SU-DHL-6 (cell line): ENCODE results near the gene ACAD10.
"Not testable (repeated sequence)": the region's sequence is repeated elsewhere in the genome, so short reads cannot be mapped to it uniquely, and the experiment has no call there.

Experiments used
- H2AFZ ChIP-seq: fragments of 200-600 bp; sonication (generic); 2 replicates; pipeline ENCODE4 v1.6.1; 2014; ENCODE audit warnings: low read depth, mild to moderate bottlenecking, moderate library complexity, mixed read lengths, antibody characterized with exemption, low read length; ENCODE audit not compliant: severe bottlenecking
- H3F3A ChIP-seq: fragments of 200-600 bp; shearing (Covaris generic); 2 replicates; pipeline ENCODE4 v1.6.0; 2016; ENCODE audit warnings: antibody characterized with exemption, mild to moderate bottlenecking; ENCODE audit not compliant: insufficient read depth
- H3K27ac ChIP-seq: fragments of 200-600 bp; sonication (generic); 2 replicates; pipeline ENCODE4 v1.5.1; 2016; ENCODE audit warnings: low read depth, mild to moderate bottlenecking, low read length, moderate library complexity, mixed read lengths
- H3K27me3 ChIP-seq: fragments of 200-600 bp; sonication (generic), shearing (Covaris generic); 2 replicates; pipeline ENCODE4 v1.6.0; 2014; ENCODE audit warnings: mild to moderate bottlenecking, low read length
- H3K36me3 ChIP-seq: fragments of 200-600 bp; sonication (generic); 2 replicates; pipeline ENCODE4 v1.6.1; 2014; ENCODE audit warnings: mild to moderate bottlenecking, low read length, mixed read lengths
- H3K4me2 ChIP-seq: fragments of 300-600, 200-600 bp; shearing (Covaris generic), sonication (generic); 2 replicates; pipeline ENCODE4 v1.6.0; 2014; ENCODE audit warnings: low read length, low read depth, mild to moderate bottlenecking; ENCODE audit not compliant: poor library complexity, severe bottlenecking
- H3K4me3 ChIP-seq: fragments of 200-600 bp; sonication (generic); 2 replicates; pipeline ENCODE4 v1.5.1; 2014; ENCODE audit warnings: antibody characterized with exemption, low read length, mild to moderate bottlenecking, mixed read lengths; ENCODE audit not compliant: insufficient read depth, poor library complexity, severe bottlenecking
- H3K79me2 ChIP-seq: fragments of 200-600 bp; sonication (generic); 2 replicates; pipeline ENCODE4 v1.6.1; 2014; ENCODE audit warnings: mild to moderate bottlenecking, low read length, moderate library complexity; ENCODE audit not compliant: insufficient read depth
- H3K9ac ChIP-seq: fragments of 200-600 bp; sonication (generic); 2 replicates; pipeline ENCODE4 v1.7.0; 2014; ENCODE audit warnings: mild to moderate bottlenecking, low read length
- H3K9me2 ChIP-seq: fragments of 200-600 bp; sonication (generic); replicated peaks from 2 replicates; pipeline ENCODE4 v1.6.1; 2014; ENCODE audit warnings: low read length; ENCODE audit not compliant: insufficient read depth
- H3K9me3 ChIP-seq: fragments of 200-600 bp; sonication (generic); 2 replicates; pipeline ENCODE4 v1.6.1; 2014; ENCODE audit warnings: low read length, mixed read lengths; ENCODE audit not compliant: insufficient read depth
- H4K20me1 ChIP-seq: fragments of 200-600 bp; sonication (generic); 2 replicates; pipeline ENCODE4 v1.6.1; 2014; ENCODE audit warnings: low read depth, mild to moderate bottlenecking, antibody characterized with exemption, low read length, moderate library complexity, mixed read lengths
- EZH2phosphoT487 ChIP-seq: fragments of 200-600 bp; sonication (generic), shearing (Covaris generic); conservative IDR thresholded peaks from 2 replicates; pipeline ENCODE4 v1.6.1; 2018; ENCODE audit warnings: mild to moderate bottlenecking, antibody characterized with exemption, low read length, moderate library complexity, mixed read lengths
- TF ChIP-seq, protein P1 (sequence below): fragments of 200-600 bp; sonication (generic); IDR thresholded peaks from one replicate; pipeline ENCODE4 v1.5.1; 2017; ENCODE audit warnings: antibody characterized with exemption, mild to moderate bottlenecking, low read length, moderate library complexity; ENCODE audit not compliant: insufficient read depth, poor library complexity, severe bottlenecking

Gene ACAD10

DNA sequence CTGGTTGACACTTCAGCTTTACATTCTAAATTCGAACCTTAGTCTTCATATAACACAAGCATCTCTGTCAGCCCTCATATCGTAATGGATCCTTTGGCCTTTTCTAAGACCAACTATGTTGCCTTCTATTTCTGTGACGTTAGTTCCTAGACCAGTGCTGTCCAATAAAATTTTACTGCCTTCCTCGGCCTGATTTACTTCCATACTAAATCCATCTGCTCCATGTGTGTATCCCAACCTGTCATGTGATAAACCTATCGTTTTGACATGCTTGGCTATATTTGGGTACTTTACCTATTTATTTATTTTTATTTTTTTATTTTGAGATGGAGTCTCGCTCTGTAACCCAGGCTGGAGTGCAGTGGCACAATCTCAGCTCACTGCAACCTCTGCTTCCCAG, 20.3 kb downstream of the ACAD10 start:
- Histone ChIP-seq H3K4me2 (no peak overlapping the region), H3K9ac (no peak overlapping the region), H3K36me3 (0 out of 2 replicates have a peak, but pooled peaks cover 3% of the 10 kb centered on the region), H3K4me3 (no peak overlapping the region), H4K20me1 (no peaks in the 10 kb centered on the region), H2AFZ (no peak overlapping the region), H3K9me3 (no peaks in the 10 kb centered on the region), H3F3A (0 out of 2 replicates have a peak, but pooled peaks cover 3% of the 10 kb centered on the region), H3K27ac (no peak overlapping the region), H3K9me2 (no peaks in the 10 kb centered on the region), H3K27me3 (no peaks in the 10 kb centered on the region), H3K79me2 (no peaks in the 10 kb centered on the region)
- TF ChIP-seq EZH2phosphoT487, result no peak
- TF ChIP-seq, protein P1, sequence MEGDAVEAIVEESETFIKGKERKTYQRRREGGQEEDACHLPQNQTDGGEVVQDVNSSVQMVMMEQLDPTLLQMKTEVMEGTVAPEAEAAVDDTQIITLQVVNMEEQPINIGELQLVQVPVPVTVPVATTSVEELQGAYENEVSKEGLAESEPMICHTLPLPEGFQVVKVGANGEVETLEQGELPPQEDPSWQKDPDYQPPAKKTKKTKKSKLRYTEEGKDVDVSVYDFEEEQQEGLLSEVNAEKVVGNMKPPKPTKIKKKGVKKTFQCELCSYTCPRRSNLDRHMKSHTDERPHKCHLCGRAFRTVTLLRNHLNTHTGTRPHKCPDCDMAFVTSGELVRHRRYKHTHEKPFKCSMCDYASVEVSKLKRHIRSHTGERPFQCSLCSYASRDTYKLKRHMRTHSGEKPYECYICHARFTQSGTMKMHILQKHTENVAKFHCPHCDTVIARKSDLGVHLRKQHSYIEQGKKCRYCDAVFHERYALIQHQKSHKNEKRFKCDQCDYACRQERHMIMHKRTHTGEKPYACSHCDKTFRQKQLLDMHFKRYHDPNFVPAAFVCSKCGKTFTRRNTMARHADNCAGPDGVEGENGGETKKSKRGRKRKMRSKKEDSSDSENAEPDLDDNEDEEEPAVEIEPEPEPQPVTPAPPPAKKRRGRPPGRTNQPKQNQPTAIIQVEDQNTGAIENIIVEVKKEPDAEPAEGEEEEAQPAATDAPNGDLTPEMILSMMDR, result no peak

DNA sequence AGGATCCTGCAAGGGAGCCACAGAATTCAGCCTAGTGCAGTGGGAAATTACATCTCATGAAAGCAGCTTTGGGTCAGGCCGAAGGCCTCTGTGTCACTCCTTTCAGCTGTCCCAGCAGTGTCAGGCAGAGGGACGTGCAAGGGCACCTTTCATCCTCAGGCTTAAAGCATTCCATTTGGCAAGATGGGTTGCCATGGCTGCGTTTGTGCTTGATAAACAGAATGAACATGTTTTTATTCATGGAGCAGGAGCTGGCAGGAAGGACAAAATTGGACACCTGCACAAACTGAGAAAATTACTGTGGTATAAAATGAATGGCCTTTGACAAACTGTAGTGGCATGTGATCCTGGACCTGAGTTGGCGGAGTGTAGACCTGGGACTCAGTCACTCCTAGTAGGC, 29.4 kb downstream of the ACAD10 start:
- H3K36me3 ChIP-seq, result 0 out of 2 replicates have a peak, but pooled peaks cover 2% of the 10 kb centered on the region
- no peak for TF ChIP-seq EZH2phosphoT487
- H4K20me1 ChIP-seq, result no peaks in the 10 kb centered on the region
- H3K27ac ChIP-seq, result no peak overlapping the region
- H3K27me3 ChIP-seq, result no peaks in the 10 kb centered on the region
- peaks cover under 1% of the 10 kb centered on the region; the same call in 1 of the 2 replicates for H3F3A ChIP-seq
- no peaks in the 10 kb centered on the region for H3K9me2 ChIP-seq
- H3K9me3 ChIP-seq, result no peaks in the 10 kb centered on the region
- no peak overlapping the region for H3K9ac ChIP-seq
- no peak overlapping the region for H3K4me3 ChIP-seq
- H3K79me2 ChIP-seq, result no peaks in the 10 kb centered on the region
- no peak overlapping the region for H2AFZ ChIP-seq
- H3K4me2 ChIP-seq, result no peak overlapping the region

DNA sequence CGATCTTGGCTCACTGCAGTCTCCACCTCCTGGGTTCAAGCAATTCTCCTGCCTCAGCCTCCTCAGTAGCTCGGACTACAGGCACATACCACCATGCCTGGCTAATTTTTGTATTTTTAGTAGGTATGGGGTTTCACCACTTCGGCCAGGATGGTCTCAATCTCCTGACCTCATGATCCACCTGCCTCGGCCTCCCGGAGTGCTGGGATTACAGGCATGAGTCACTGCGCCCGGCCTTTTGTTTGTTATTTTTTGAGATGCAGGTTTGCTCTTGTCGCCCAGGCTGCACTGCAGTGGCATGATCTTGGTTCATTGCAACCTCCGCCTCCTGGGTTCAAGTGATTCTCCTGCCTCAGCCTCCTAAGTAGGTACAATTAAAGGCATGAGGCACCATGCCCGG, 33.5 kb downstream of the ACAD10 start:
- H4K20me1 ChIP-seq, H3K27ac ChIP-seq, H3F3A ChIP-seq, H3K79me2 ChIP-seq, H3K36me3 ChIP-seq, H3K27me3 ChIP-seq, H3K4me3 ChIP-seq, H3K9ac ChIP-seq, H2AFZ ChIP-seq, H3K4me2 ChIP-seq, H3K9me3 ChIP-seq, H3K9me2 ChIP-seq: not testable (repeated sequence)

DNA sequence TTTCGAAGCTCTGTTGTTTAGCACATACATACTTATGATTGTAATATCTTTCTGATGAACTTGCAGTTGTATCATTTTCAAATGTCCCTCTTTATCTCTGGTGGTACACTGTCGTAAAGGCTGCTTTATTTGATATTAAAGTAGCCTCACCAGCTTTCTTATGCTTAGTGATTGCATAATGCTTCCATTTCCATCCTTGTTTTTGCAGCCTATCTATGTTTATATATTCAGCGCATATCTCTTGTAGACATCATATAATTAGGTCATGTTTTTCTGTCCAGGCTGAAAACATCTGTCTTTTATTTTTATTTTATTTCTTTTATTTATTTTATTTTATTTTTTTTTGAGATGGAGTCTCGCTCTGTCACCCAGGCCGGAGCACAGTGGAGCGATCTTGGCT, 34.6 kb downstream of the ACAD10 start:
- Histone ChIP-seq H3K4me2 (no peak overlapping the region), H3K9me2 (no peaks in the 10 kb centered on the region), H3K4me3 (no peak overlapping the region), H3K9ac (no peak overlapping the region), H3K79me2 (no peaks in the 10 kb centered on the region), H4K20me1 (no peaks in the 10 kb centered on the region), H3F3A (peaks cover 3% of the 10 kb centered on the region), H3K27me3 (no peaks in the 10 kb centered on the region), H3K9me3 (no peaks in the 10 kb centered on the region), H2AFZ (no peak overlapping the region), H3K27ac (no peak overlapping the region), H3K36me3 (no peaks in the 10 kb centered on the region)
- TF ChIP-seq, protein P1, result no peak

DNA sequence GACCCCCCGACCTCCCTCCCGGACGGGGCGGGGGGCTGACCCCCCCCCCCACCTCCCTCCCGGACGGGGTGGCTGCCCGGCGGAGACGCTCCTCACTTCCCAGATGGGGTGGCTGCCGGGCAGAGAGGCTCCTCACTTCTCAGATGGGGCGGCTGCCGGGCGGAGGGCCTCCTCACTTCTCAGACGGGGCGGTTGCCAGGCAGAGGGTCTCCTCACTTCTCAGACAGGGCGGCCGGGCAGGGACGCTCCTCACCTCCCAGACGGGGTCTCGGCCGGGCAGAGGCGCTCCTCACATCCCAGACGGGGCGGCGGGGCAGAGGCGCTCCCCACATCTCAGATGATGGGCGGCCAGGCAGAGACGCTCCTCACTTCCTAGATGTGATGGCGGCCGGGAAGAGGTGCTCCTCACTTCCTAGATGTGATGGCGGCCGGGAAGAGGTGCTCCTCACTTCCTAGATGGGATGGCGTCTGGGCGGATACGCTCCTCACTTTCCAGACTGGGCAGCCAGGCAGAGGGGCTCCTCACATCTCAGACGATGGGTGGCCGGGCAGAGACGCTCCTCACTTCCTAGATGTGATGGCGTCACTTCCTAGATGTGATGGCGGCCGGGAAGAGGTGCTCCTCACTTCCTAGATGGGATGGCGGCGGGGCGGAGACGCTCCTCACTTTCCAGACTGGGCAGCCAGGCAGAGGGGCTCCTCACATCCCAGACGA, 38.0 kb downstream of the ACAD10 start:
- not testable (repeated sequence) for H3K79me2 ChIP-seq, H3F3A ChIP-seq, H2AFZ ChIP-seq, H3K27ac ChIP-seq, H3K4me3 ChIP-seq, H3K36me3 ChIP-seq, H4K20me1 ChIP-seq, H3K4me2 ChIP-seq, H3K9me2 ChIP-seq, H3K9me3 ChIP-seq, H3K9ac ChIP-seq, H3K27me3 ChIP-seq
